C4-2B (cell line): Measurements from ENCODE around the gene KBTBD8.

Experiments used
- ZFX ChIP-seq: fragments of 450-650 bp; IDR thresholded peaks from 2 replicates; pipeline ENCODE4 v1.6.1; 2017
- TF ChIP-seq, protein P1 (sequence below): fragments of 450-650 bp; conservative IDR thresholded peaks from 2 replicates; pipeline ENCODE4 v1.5.1; 2017; ENCODE audit warnings: mild to moderate bottlenecking

GRCh38 chr3:66994588-66994987 is 3.5 kb upstream of the KBTBD8 start:
- TF ChIP-seq, protein P1, sequence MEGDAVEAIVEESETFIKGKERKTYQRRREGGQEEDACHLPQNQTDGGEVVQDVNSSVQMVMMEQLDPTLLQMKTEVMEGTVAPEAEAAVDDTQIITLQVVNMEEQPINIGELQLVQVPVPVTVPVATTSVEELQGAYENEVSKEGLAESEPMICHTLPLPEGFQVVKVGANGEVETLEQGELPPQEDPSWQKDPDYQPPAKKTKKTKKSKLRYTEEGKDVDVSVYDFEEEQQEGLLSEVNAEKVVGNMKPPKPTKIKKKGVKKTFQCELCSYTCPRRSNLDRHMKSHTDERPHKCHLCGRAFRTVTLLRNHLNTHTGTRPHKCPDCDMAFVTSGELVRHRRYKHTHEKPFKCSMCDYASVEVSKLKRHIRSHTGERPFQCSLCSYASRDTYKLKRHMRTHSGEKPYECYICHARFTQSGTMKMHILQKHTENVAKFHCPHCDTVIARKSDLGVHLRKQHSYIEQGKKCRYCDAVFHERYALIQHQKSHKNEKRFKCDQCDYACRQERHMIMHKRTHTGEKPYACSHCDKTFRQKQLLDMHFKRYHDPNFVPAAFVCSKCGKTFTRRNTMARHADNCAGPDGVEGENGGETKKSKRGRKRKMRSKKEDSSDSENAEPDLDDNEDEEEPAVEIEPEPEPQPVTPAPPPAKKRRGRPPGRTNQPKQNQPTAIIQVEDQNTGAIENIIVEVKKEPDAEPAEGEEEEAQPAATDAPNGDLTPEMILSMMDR = no peak
- TF ChIP-seq ZFX = no peak
